Rectal smooth muscle tissue (tissue), 1 donor: ENCODE results near the gene TEX30.
A peak's percentile ranks its signal among the peaks of the same experiment; 100 is the strongest.
"Not testable (repeated sequence)": the region's sequence is repeated elsewhere in the genome, so short reads cannot be mapped to it uniquely, and the experiment has no call there.

Experiments used
- H3K27ac ChIP-seq: one replicate; pipeline ENCODE4 v1.7.0; 2013; ENCODE audit warnings: low read depth, low read length, inconsistent platforms
- H3K27me3 ChIP-seq: one replicate; pipeline ENCODE4 v1.7.0; 2013; ENCODE audit warnings: low read length; ENCODE audit not compliant: control insufficient read depth, insufficient read depth
- H3K36me3 ChIP-seq: one replicate; pipeline ENCODE4 v1.7.0; 2013; ENCODE audit warnings: low read length; ENCODE audit not compliant: control insufficient read depth, insufficient read depth
- H3K4me1 ChIP-seq: one replicate; pipeline ENCODE4 v1.7.0; 2013; ENCODE audit warnings: low read length; ENCODE audit not compliant: control insufficient read depth, insufficient read depth
- H3K4me3 ChIP-seq: one replicate; pipeline ENCODE4 v1.7.0; 2013; ENCODE audit warnings: low read length
- H3K9ac ChIP-seq: one replicate; pipeline ENCODE4 v1.7.0; 2013; ENCODE audit warnings: low read length

TEX30 gene

DNA sequence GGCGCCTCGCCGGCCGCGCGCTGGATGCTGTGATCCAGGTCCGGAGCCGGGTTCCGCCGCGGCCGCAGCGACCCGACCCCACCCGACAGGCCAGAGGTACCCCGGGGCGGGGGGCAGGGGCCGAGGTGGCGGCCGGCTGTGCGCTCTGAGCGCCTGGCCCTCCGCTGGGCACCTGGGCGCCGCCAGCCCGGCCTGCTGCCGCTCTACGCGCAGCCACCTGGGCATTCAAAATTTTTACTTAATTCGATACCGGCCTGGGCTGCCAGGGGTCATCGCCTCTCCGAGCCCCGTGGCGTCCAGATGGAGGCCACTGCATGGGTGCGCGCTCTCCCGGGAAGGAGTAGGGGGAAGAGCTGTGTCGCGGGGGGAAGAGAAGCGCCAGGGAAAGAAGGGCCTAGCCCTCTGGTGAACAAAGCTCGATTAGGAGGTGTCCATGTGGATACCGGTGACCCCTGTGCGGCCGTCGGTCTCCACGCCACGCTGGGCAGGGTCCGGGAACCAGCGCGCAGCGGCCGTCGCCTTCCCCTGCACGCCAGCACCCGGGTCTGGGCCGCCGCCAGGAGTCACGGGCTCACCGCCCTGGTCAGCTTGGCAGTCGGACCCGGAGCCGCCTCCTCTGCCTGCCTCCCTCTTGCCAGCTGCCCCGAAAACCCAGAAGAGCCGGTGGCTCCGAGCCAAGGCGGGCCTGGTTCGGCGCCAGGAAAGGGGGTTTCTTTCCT, 26.0 kb upstream of the TEX30 start:
- peaks cover 3% of the 10 kb centered on the region for H3K4me1 ChIP-seq
- H3K4me3 ChIP-seq = peak overlapping the region; percentile 92
- no peak overlapping the region for H3K9ac ChIP-seq
- no peaks in the 10 kb centered on the region for H3K36me3 ChIP-seq
- H3K27me3 ChIP-seq = no peaks in the 10 kb centered on the region
- H3K27ac ChIP-seq = peak overlapping the region; percentile 67

- Histone ChIP-seq H3K27ac (peak within 1 kb of the TSS; percentile 67), H3K9ac (no peak within 1 kb of the TSS), H3K27me3 (no peaks in the 10 kb centered on the region), H3K4me3 (peak within 1 kb of the TSS; percentile 92), H3K4me1 (peaks cover 3% of the 10 kb centered on the region), H3K36me3 (no peaks in the 10 kb centered on the region)
These were observed 25.2 kb upstream of the TEX30 start, which contains the start of the genes BIVM and POGLUT2 for GRCh38 chr13:102798581-102799425. Gene BIVM (plus strand): TSS chr13:102799119. CDS start chr13:102807268, 8,149 bp downstream. Gene POGLUT2 (minus strand): TSS chr13:102798976. CDS start chr13:102798670, 306 bp downstream.

GRCh38 chr13:102793611-102794355, 20.2 kb upstream of the TEX30 start:
- Histone ChIP-seq H3K4me1 (peaks cover 3% of the 10 kb centered on the region), H3K4me3 (no peak overlapping the region), H3K36me3 (no peaks in the 10 kb centered on the region), H3K27me3 (no peaks in the 10 kb centered on the region), H3K27ac (no peak overlapping the region), H3K9ac (no peak overlapping the region)

- Histone ChIP-seq H3K9ac (no peak overlapping the region), H3K27me3 (no peaks in the 10 kb centered on the region), H3K27ac (no peak overlapping the region), H3K4me1 (no peaks in the 10 kb centered on the region), H3K36me3 (no peaks in the 10 kb centered on the region), H3K4me3 (no peak overlapping the region)
These were observed 18.8 kb upstream of the TEX30 start for GRCh38 chr13:102792396-102792795.

DNA sequence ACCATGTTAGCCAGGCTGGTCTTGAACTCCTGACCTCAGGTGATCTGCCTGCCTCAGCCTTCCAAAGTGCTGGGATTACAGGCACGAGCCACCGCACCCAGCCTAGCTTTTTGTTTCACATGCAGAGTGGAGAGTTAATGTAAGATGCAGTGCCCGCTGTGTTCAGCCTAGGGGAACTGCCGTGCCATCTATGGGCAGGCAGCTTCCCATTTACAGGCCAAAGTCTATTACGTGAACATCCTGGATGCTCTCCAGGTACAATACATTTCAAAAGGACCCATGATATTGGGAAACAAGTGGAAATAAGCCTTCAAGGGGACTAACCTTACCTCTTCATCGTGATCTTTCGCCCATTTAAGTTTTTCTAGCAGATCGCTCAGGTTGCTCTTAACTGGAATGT, 15.1 kb upstream of the TEX30 start:
- Histone ChIP-seq H3K27me3 (no peaks in the 10 kb centered on the region), H3K4me1 (no peaks in the 10 kb centered on the region), H3K4me3 (no peak overlapping the region), H3K27ac (no peak overlapping the region), H3K9ac (no peak overlapping the region), H3K36me3 (peaks cover 2% of the 10 kb centered on the region)

DNA sequence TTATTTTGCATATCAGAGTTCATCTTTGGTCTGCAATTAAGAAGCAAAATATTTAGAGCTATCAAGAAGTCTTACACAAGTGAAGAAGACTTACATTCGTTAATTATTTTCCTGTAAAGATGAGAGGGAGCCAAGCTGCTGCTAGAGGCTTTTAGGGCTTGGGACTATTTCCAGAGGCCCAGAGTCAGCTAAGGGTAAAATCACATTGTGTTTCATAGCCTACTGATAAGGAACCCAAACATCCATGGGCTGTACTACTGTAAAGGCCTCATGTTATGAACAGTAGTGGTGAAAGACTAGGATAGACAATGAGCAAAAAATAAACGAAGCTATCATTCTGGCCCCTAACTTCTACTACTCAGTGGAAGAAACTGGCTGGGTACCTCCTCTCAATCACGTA, 10.9 kb upstream of the TEX30 start:
- Histone ChIP-seq H3K4me1 (no peaks in the 10 kb centered on the region), H3K27ac (no peak overlapping the region), H3K9ac (no peak overlapping the region), H3K36me3 (peaks cover 2% of the 10 kb centered on the region), H3K27me3 (no peaks in the 10 kb centered on the region), H3K4me3 (no peak overlapping the region)

- Histone ChIP-seq H3K27me3 (no peaks in the 10 kb centered on the region), H3K4me3 (no peak overlapping the region), H3K36me3 (peaks cover 2% of the 10 kb centered on the region), H3K4me1 (no peaks in the 10 kb centered on the region), H3K27ac (no peak overlapping the region), H3K9ac (no peak overlapping the region)
These were observed 8.0 kb upstream of the TEX30 start for GRCh38 chr13:102781591-102781990.

- not testable (repeated sequence) for H3K9ac ChIP-seq, H3K27ac ChIP-seq, H3K4me3 ChIP-seq, H3K36me3 ChIP-seq, H3K4me1 ChIP-seq, H3K27me3 ChIP-seq
These were observed 7.1 kb upstream of the TEX30 start for GRCh38 chr13:102780656-102781055.

DNA sequence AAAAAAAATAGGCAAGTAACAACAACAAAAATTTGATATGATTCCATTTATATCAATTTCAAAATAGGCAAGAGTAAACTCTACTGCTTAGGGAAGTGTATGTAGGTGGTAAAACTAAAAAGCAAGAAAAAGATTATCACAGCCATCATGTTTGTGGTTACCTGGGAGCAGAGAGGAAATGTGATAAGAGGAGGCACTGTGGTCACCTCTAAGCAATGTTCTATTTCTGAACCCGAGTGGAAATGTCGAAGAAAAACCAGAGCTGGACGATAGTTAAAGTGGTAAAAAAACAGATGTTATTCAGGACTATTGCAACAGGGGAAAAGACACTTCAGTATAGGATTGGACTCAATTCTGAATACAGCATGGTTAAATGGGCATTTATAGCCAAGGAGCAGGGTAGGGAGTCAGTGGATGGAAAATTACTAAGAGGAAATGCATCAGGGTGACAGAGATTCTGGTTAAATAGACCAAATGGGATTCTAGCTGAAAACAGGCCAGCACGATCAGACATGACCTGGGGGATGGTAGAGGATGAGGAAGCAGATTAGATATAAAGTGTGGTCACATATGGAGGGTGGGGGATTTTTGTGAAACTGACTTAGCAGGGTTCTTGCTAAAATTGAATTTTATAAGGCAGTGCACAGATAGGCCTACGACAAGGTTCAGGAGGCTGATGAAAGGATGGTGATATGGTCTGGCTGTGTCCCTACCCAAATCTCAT, 6.0 kb upstream of the TEX30 start:
- H3K27ac ChIP-seq = no peak overlapping the region
- no peak overlapping the region for H3K4me3 ChIP-seq

DNA sequence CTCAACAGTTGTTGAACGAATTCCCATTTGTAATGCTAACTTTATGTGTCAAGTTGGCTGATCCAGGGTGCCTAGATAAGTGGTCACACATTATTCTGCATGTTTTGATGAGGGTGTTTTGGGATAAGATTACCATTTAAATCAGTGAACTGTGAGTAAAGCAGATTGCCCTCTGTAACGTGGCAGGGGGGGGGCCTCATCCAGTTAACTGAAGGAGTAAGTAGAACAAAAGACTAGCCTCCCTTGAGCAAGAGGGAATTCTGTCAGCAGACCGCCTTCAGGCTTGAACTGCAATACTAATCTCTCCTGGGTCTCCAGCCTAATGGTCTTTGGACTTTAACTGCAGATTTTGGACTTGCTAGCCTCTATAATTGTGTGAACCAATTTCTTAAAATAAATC, 4.2 kb upstream of the TEX30 start:
- no peaks in the 10 kb centered on the region for H3K27me3 ChIP-seq
- peaks cover 2% of the 10 kb centered on the region for H3K4me1 ChIP-seq
- H3K4me3 ChIP-seq = no peak overlapping the region
- H3K36me3 ChIP-seq = no peaks in the 10 kb centered on the region
- H3K9ac ChIP-seq = no peak overlapping the region
- no peak overlapping the region for H3K27ac ChIP-seq

More for the DNA sequence above, 6.0 kb upstream of the TEX30 start:
- no peak overlapping the region for H3K9ac ChIP-seq
- H3K27me3 ChIP-seq = no peaks in the 10 kb centered on the region
- H3K4me1 ChIP-seq = no peaks in the 10 kb centered on the region
- H3K36me3 ChIP-seq = no peaks in the 10 kb centered on the region

- H3K36me3 ChIP-seq = no peaks in the 10 kb centered on the region
- no peak overlapping the region for H3K4me3 ChIP-seq
- no peaks in the 10 kb centered on the region for H3K27me3 ChIP-seq
- H3K27ac ChIP-seq = no peak overlapping the region
- no peak overlapping the region for H3K9ac ChIP-seq
- H3K4me1 ChIP-seq = peaks cover 3% of the 10 kb centered on the region
These were observed 2.7 kb upstream of the TEX30 start for GRCh38 chr13:102776271-102776670.
